GM21619 (cell line): ENCODE results near the gene NOXO1.
"Not testable (repeated sequence)": the region's sequence is repeated elsewhere in the genome, so short reads cannot be mapped to it uniquely, and the experiment has no call there.

Source experiments
- ATAC-seq: cut with Tn5 transposase; IDR thresholded peaks from one replicate; pipeline ENCODE4 v1.9.1; 2021; ENCODE audit not compliant: unreplicated experiment

Gene NOXO1

DNA sequence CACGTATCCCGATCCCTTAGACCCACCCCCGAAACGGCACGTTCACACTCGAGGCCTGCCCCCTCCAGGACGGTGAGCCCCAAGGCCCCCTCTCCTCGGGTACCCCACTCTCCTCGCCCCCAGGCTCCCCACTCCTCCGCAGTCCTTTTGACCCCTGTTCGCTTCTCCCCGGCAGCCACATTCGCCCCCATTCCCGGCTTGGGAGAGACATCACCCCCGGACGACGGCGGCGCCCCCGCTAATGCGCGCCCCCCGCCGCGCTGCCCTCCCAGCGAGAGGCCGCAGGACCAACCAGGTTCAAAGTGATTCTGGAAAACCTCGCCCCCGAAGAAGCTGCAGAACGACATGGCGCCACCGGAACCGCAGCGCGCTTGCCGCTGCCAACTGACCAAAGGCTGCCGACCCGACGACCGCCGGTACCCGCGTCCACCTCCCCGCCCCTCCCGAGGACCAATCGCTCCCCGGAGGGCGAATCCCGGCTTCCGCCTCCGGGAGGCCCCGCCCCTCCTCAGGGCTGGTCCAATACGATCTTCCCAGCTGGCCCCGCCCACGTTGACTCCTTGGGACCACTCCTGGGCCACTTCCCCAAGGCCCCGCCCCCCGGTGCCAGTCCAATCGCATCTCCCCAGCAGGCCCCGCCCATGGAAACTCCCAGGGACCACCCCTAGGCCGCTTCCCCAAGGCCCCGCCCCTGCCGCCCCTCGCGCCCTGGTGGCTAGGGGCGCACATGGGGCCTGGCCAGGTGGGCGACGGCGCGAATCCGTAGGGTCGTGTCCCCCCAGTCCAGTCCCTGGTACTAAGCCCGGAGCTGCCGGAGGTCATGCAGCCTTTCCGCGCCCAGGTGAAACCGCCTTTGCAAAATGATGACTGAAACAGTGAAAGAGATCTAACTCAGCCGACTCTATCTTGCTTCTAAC is 38.2 kb downstream of the NOXO1 start, which contains the start of gene MSRB1:
Gene MSRB1 (minus strand): TSS at position 390 of the 917 bp plus-strand sequence. CDS start 43 bp downstream, at position 347.
- peak; percentile 92 for ATAC-seq

GRCh38 chr16:1942047-1942809 is 39.0 kb downstream of the NOXO1 start:
- ATAC-seq, result no peak

- ATAC-seq, result no peak
These were observed 39.9 kb downstream of the NOXO1 start for GRCh38 chr16:1941162-1942046.

DNA sequence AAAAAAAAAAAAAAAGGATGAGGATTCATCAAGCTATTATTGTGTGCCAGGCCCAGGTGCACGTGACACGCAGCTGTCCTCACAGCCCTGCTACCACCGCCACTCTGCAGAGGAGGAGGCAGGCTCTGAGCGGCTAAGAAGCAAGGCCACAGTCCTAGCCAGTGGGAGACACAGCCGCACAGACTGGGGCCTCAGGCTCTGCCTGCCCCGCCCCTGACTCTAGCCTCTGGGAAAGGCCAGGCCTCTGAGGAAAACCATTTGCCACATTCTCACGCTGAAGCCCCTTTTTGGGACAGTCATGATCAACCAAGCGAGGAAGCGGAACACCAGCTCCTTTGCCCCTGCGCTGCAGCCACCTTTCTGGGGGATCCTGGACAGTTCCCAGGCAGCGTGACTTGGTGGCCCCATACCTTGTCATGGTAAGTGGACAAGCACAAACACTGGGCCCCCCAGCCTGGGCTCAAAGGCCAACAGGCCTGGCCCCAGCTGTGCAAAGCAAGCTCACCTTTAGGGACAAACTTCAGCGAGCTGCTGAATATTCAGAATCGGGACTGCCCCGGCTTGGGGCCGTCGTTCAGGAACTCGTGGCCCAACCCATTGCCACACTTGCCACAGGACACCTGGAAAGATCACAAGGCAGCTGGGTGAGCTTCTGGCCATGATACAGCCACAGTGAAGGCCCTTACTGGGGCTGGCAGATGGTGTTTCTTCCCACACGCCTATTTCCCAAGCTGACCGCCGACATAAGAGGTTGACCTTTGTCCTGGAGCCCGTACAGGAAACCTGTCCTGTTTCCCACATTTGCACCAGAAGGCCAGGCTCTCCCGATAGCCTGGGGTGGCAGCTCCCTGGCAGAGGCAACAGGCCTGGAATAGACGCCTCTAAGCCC is 40.8 kb downstream of the NOXO1 start:
- ATAC-seq, result no peak

DNA sequence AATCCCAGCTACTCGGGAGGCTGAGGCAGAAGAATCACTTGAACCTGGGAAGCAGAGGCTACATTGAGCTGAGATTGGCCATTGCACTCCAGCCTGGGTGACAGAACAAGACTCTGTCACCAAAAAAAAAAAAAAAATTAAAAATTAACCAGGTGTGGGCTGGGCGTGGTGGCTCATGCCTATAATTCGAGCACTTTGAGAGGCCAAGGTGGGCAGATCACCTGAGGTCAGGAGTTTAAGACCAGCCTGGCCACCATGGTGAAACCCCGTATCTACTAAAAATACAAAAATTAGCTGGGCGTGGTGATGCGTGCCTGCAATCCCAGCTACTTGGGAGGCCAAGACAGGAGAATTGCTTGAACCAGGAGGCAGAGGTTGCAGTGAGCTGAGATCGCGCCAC is 41.4 kb downstream of the NOXO1 start:
- not testable (repeated sequence) for ATAC-seq

DNA sequence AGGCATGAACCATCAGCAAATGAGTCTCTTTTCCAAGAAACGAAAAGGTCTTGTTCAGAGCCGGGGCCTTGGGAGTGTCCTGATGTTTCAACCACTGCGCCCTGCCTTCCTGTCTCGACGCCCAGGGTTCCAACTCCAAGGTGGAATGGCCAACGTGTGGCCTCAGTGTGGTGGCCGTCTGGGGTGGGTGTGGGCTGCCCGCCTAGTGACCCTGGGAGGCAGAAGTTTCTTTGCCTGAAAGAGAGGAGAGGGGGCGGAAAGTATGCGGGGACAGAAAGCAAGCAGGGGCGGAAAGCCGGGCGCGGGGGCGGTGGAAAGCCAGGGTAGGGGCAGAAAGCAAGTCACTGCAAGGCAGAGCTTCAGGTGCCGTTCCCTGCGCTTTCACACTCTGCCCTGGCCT is 42.4 kb downstream of the NOXO1 start:
- ATAC-seq, result no peak

- no peak for ATAC-seq
These were observed 43.0 kb downstream of the NOXO1 start for GRCh38 chr16:1938316-1938715.

GRCh38 chr16:1936945-1937479 is 44.3 kb downstream of the NOXO1 start:
- no peak for ATAC-seq

GRCh38 chr16:1933097-1933661 is 48.1 kb downstream of the NOXO1 start:
- ATAC-seq, result no peak

DNA sequence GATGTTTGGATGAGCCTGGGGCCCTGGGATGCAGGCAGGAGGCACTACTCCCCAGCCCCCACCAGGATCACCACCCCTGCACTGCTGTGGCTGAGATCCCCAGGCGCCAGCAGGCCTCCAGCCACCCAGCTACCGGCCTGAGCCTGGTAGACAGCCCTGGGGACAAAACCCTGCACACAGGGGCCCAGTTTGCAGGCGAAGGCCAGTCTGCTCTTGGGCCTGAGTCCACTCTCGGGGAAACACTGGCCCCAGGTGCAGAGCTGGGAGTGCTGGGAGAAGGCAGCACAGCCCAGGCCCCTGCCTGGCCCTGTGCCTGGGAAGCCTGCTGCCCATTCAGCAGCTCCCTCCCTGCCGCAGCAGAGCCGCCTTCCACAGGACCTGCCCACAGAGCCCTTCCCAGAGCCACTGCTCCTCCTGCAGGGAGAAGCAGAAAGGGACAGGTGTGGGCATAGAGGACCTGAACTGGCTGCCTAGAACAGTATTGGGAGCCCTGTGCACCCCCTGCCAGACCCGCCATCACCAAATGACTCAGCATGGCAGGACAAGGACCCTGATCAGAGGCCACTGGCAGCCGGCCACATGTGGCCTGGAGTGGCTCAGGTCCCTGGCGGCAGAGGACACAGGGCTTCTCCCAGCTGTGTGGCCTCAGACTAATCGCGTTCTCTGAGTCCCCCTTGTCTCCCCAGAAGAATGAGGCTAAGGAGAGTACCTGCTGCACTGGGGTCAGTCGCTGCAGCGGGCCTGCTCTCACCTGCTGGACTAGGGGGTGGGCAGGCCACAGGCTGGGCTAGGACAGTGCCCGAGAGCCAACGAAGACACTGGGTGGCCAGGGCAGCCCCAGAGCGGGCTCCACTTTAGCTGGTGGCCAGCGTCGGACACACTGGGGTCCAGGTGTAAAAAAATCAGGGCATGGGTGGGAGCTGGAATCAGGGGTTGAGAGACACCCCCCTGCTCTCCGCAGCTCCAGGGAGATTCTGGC is 48.9 kb downstream of the NOXO1 start:
- ATAC-seq, result no peak

DNA sequence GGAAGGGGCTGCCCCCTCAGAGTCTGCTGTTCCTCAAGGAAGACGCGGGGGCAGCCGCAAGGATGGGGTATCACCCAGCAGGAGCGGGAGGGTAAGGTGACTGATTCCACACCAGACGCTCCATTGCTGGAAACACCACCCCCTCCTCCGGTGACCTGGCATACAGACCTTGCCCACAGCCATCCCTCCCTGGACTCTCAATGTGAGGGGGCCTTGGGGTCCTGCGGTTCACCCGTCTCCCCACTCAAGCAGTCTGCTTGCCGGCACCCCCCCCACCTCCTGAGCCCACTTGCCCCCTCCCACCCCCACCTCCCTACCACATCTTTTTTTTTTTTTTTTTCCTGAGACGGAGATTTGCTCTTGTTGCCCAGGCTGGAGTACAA is 50.9 kb downstream of the NOXO1 start:
- no peak for ATAC-seq

DNA sequence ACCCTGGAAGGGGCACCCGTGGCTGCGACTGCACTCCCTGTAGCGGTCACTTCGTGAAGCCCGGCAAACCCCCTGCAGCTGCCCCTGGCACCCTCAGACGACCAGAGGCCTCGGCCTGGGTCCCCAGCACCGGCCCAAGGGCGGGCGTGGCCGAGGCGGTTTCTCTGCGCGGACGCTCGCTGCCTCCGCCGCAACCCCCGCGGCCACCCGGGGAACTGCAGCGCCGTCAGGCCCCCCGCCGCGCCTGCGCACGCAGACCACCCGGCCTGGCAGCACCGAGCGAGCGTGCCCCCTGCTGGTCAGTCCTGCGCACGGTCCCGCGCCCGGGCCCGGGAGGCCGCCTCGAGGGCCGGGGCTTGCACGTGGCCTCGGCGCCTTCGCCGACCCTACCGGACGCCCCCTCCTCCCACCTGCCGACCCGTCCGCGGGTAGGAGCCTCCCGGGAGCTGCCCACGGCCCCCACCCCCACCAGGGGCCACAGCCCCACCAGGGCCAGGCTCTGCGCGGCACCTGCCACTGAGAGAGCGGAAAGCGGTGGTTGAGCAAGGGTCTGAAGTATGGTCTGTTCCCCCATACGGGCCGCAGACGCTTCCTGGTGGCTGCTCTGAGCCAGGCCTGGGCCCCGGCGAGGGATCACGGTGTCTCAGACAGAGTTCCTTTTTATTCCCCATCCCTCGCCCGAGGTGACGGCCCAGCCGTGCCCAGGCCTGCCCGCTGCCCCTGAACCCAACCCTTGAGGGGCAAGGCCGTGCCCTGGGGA is 51.5 kb downstream of the NOXO1 start:
- peak; percentile 79 for ATAC-seq

GRCh38 chr16:1929105-1929504 is 52.2 kb downstream of the NOXO1 start:
- ATAC-seq, result peak; percentile 12
